Measurements from ENCODE around the gene RASL11A. TPM values are rescaled to one million over a fixed set of nuclear protein-coding genes. Genes with fewer than 3 reads are reported as not detected.

RASL11A gene
- total RNA-seq, 2 donors from 2014 or later, result 0.95 to 1.1 TPM

- Histone ChIP-seq H3K36me3 (ENCODE audit: control insufficient read depth, insufficient read depth, low read length) (no peaks in the 10 kb centered on the region), H3K4me3 (ENCODE audit: low read length) (no peak overlapping the region), H3K27ac (ENCODE audit: low read depth, low read length) (no peak overlapping the region), H3K9ac (ENCODE audit: extremely low read depth, low read length, poor library complexity, severe bottlenecking) (no peak overlapping the region), H3K4me1 (ENCODE audit: control insufficient read depth, insufficient read depth, low read length) (no peaks in the 10 kb centered on the region), H3K9me3 (ENCODE audit: control insufficient read depth, low read length) (no peaks in the 10 kb centered on the region), H3K27me3 (ENCODE audit: control insufficient read depth, insufficient read depth, low read length, poor library complexity, severe bottlenecking) (no peaks in the 10 kb centered on the region)
- Mint-ChIP-seq H3K4me3 (no peak overlapping the region), H3K27me3 (ENCODE audit: insufficient read depth) (no peaks in the 10 kb centered on the region), H3K4me1 (no peaks in the 10 kb centered on the region), H3K36me3 (ENCODE audit: low read depth) (no peaks in the 10 kb centered on the region), H3K9me3 (peaks cover 7% of the 10 kb centered on the region), H3K27ac (no peak overlapping the region)
- DNase-seq, result no peak
- WGBS, 2 experiments (ENCODE audit: insufficient coverage in 1 of 2, insufficient read length in 1 of 2), result 93 to 100% methylated on average over 2 of the region's 2 CpGs
- TF ChIP-seq, protein P1, sequence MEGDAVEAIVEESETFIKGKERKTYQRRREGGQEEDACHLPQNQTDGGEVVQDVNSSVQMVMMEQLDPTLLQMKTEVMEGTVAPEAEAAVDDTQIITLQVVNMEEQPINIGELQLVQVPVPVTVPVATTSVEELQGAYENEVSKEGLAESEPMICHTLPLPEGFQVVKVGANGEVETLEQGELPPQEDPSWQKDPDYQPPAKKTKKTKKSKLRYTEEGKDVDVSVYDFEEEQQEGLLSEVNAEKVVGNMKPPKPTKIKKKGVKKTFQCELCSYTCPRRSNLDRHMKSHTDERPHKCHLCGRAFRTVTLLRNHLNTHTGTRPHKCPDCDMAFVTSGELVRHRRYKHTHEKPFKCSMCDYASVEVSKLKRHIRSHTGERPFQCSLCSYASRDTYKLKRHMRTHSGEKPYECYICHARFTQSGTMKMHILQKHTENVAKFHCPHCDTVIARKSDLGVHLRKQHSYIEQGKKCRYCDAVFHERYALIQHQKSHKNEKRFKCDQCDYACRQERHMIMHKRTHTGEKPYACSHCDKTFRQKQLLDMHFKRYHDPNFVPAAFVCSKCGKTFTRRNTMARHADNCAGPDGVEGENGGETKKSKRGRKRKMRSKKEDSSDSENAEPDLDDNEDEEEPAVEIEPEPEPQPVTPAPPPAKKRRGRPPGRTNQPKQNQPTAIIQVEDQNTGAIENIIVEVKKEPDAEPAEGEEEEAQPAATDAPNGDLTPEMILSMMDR (conservative IDR thresholded peaks at IDR 0.05), result no peak
Measured at GRCh38 chr13:27304611-27305010, 34.0 kb downstream of the RASL11A start.

- Histone ChIP-seq H3K9ac (ENCODE audit: extremely low read depth, low read length, poor library complexity, severe bottlenecking) (no peak overlapping the region), H3K4me3 (ENCODE audit: low read length) (no peak overlapping the region), H3K9me3 (ENCODE audit: control insufficient read depth, low read length) (no peaks in the 10 kb centered on the region), H3K27me3 (ENCODE audit: control insufficient read depth, insufficient read depth, low read length, poor library complexity, severe bottlenecking) (no peaks in the 10 kb centered on the region), H3K36me3 (ENCODE audit: control insufficient read depth, insufficient read depth, low read length) (no peaks in the 10 kb centered on the region), H3K27ac (ENCODE audit: low read depth, low read length) (no peak overlapping the region), H3K4me1 (ENCODE audit: control insufficient read depth, insufficient read depth, low read length) (no peaks in the 10 kb centered on the region)
- no peak overlapping the region for H3K4me3 Mint-ChIP-seq
- H3K9me3 Mint-ChIP-seq, result peaks cover 7% of the 10 kb centered on the region
- no peak overlapping the region for H3K27ac Mint-ChIP-seq
- TF ChIP-seq, protein P1 (conservative IDR thresholded peaks at IDR 0.05), result no peak
- no peaks in the 10 kb centered on the region for H3K36me3 Mint-ChIP-seq (ENCODE audit: low read depth)
- H3K27me3 Mint-ChIP-seq (ENCODE audit: insufficient read depth), result no peaks in the 10 kb centered on the region
- H3K4me1 Mint-ChIP-seq, result no peaks in the 10 kb centered on the region
- no peak for DNase-seq
- 89 to 99% methylated on average over 2 to 3 of the region's 5 CpGs for WGBS, 2 experiments (ENCODE audit: insufficient coverage in 1 of 2, insufficient read length in 1 of 2)
Measured at GRCh38 chr13:27306364-27306763, 35.7 kb downstream of the RASL11A start.

- H3K36me3 ChIP-seq (ENCODE audit: control insufficient read depth, insufficient read depth, low read length), result no peaks in the 10 kb centered on the region
- no peaks in the 10 kb centered on the region for H3K4me1 Mint-ChIP-seq
- TF ChIP-seq, protein P1 (conservative IDR thresholded peaks at IDR 0.05), result no peak
- DNase-seq, result no peak
- H3K4me3 Mint-ChIP-seq, result no peak overlapping the region
- WGBS, 2 experiments (ENCODE audit: insufficient coverage in 1 of 2, insufficient read length in 1 of 2), result 90 to 97% methylated on average over 4 to 19 of the region's 19 CpGs
- no peaks in the 10 kb centered on the region for H3K36me3 Mint-ChIP-seq (ENCODE audit: low read depth)
- H3K9ac ChIP-seq (ENCODE audit: extremely low read depth, low read length, poor library complexity, severe bottlenecking), result no peak overlapping the region
- no peaks in the 10 kb centered on the region for H3K4me1 ChIP-seq (ENCODE audit: control insufficient read depth, insufficient read depth, low read length)
- H3K4me3 ChIP-seq (ENCODE audit: low read length), result no peak overlapping the region
- no peak overlapping the region for H3K27ac Mint-ChIP-seq
- H3K27me3 Mint-ChIP-seq (ENCODE audit: insufficient read depth), result no peaks in the 10 kb centered on the region
- H3K27ac ChIP-seq (ENCODE audit: low read depth, low read length), result no peak overlapping the region
- H3K9me3 ChIP-seq (ENCODE audit: control insufficient read depth, low read length), result no peaks in the 10 kb centered on the region
- no peaks in the 10 kb centered on the region for H3K9me3 Mint-ChIP-seq
- no peaks in the 10 kb centered on the region for H3K27me3 ChIP-seq (ENCODE audit: control insufficient read depth, insufficient read depth, low read length, poor library complexity, severe bottlenecking)
Measured at GRCh38 chr13:27308941-27309340, 38.3 kb downstream of the RASL11A start.

Measured in endodermal cell (in vitro differentiated cells).